ENCODE results near the gene SOS1. TPM values are rescaled to one million over a fixed set of nuclear protein-coding genes. Genes with fewer than 3 reads are reported as not detected.

The SOS1 gene
- total and polyA plus RNA-seq, 2 of the 13 experiments (the other 11 are each of a cell fraction or from before 2014, with no cell fraction given): 20.8 to 60.4 TPM

- TF ChIP-seq ZNF446 (CRISPR knock-in tag; IDR thresholded peaks at IDR 0.05): no peak
- TF ChIP-seq ZNF572 (CRISPR knock-in tag; IDR thresholded peaks at IDR 0.05): no peak
- no peak for TF ChIP-seq ZNF747 (CRISPR knock-in tag; IDR thresholded peaks at IDR 0.05; ENCODE audit: borderline replicate concordance)
- no peak for TF ChIP-seq RBAK (CRISPR knock-in tag; IDR thresholded peaks at IDR 0.05)
- 0 out of 2 replicates have a peak, but pooled peaks have one; percentile 22 for TF ChIP-seq ESRRA (CRISPR knock-in tag; IDR thresholded peaks at IDR 0.05; ENCODE audit: low read depth)
- 0 out of 2 replicates have a peak, but pooled peaks have one; percentile 45 for TF ChIP-seq RCOR2 (CRISPR knock-in tag; IDR thresholded peaks at IDR 0.05)
- peak; percentile 87 for TF ChIP-seq NCOA2 (CRISPR knock-in tag; IDR thresholded peaks at IDR 0.05)
- peak; percentile 56 for TF ChIP-seq TCF7 (IDR thresholded peaks at IDR 0.05; ENCODE audit: low read depth)
- no peak for TF ChIP-seq FOXM1 (CRISPR knock-in tag; IDR thresholded peaks at IDR 0.05)
- TF ChIP-seq THYN1 (CRISPR knock-in tag; IDR thresholded peaks at IDR 0.05; ENCODE audit: borderline replicate concordance, low read depth): no peak
- no peak for TF ChIP-seq CCAR2 (optimal IDR thresholded peaks at IDR 0.05; ENCODE audit: low read depth, low read length)
- no peak for TF ChIP-seq ZFP62 (CRISPR knock-in tag; IDR thresholded peaks at IDR 0.05)
- TF ChIP-seq ZNF773 (CRISPR knock-in tag; IDR thresholded peaks at IDR 0.05; ENCODE audit: borderline replicate concordance): no peak
- TF ChIP-seq ZNF3 (CRISPR knock-in tag; IDR thresholded peaks at IDR 0.05): peak; percentile 57; the same call in 1 of the 2 replicates
- no peak for TF ChIP-seq PCBP1 (IDR thresholded peaks at IDR 0.05; ENCODE audit: borderline replicate concordance, low read depth, low read length)
- TF ChIP-seq ZFP36L2 (CRISPR knock-in tag; IDR thresholded peaks at IDR 0.05): no peak
- TF ChIP-seq ZNF256 (CRISPR knock-in tag; conservative IDR thresholded peaks at IDR 0.05): no peak
- no peak for TF ChIP-seq TFAP4 (IDR thresholded peaks at IDR 0.05; ENCODE audit: borderline replicate concordance, low read depth)
Measured at GRCh38 chr2:39140322-39140847, 19.5 kb upstream of the SOS1 start (continued).

Measured in HepG2 (cell line).